RCC 7860 (cell line): ENCODE data around the gene RERE.

Source experiments
- DNase-seq: peaks from one replicate; pipeline ENCODE4 v3.0.0-alpha.2; 2015; ENCODE audit warnings: low spot score
- FAIRE-seq: peaks from 2 replicates; lab custom pipeline; 2012; peaks lifted over from hg19 to GRCh38; lab: Jason Lieb, UNC

RERE gene

GRCh38 chr1:8329439-8329838 lies 488.0 kb downstream of the RERE start:
- no peak for DNase-seq
- FAIRE-seq, result no peak

GRCh38 chr1:8328271-8328670 lies 489.2 kb downstream of the RERE start:
- FAIRE-seq (no peak), DNase-seq (no peak)

- FAIRE-seq (no peak), DNase-seq (no peak)
These were observed 491.2 kb downstream of the RERE start for GRCh38 chr1:8326265-8326664.

GRCh38 chr1:8325771-8326170 lies 491.7 kb downstream of the RERE start:
- no peak for FAIRE-seq
- no peak for DNase-seq

- DNase-seq, result no peak
- no peak for FAIRE-seq
These were observed 493.1 kb downstream of the RERE start for GRCh38 chr1:8324176-8324810.

GRCh38 chr1:8323706-8324105 lies 493.7 kb downstream of the RERE start:
- FAIRE-seq (no peak), DNase-seq (no peak)

- DNase-seq (no peak), FAIRE-seq (no peak)
These were observed 495.8 kb downstream of the RERE start for GRCh38 chr1:8321612-8322011.

GRCh38 chr1:8318436-8318835 lies 499.0 kb downstream of the RERE start:
- DNase-seq (no peak), FAIRE-seq (no peak)

GRCh38 chr1:8317647-8318381 lies 499.6 kb downstream of the RERE start, which contains the start of gene SLC45A1:
SLC45A1 (plus strand) TSS chr1:8318114; CDS start chr1:8324330, 6,216 bp downstream.
- DNase-seq (peak; percentile 11), FAIRE-seq (no peak)

- FAIRE-seq, result no peak
- DNase-seq, result no peak
These were observed 501.6 kb downstream of the RERE start for GRCh38 chr1:8315573-8316475.

GRCh38 chr1:8314346-8315280 lies 502.8 kb downstream of the RERE start:
- DNase-seq (peak; percentile 68), FAIRE-seq (peak; percentile 74)

- FAIRE-seq (no peak), DNase-seq (no peak)
These were observed 504.2 kb downstream of the RERE start for GRCh38 chr1:8313231-8313630.

- DNase-seq, result no peak
- FAIRE-seq, result no peak
These were observed 504.9 kb downstream of the RERE start for GRCh38 chr1:8312235-8313218.

GRCh38 chr1:8311068-8311718 lies 506.2 kb downstream of the RERE start:
- FAIRE-seq, result no peak
- no peak for DNase-seq

- FAIRE-seq, result no peak
- DNase-seq, result no peak
These were observed 509.8 kb downstream of the RERE start for GRCh38 chr1:8307628-8308027.

GRCh38 chr1:8303876-8304275 lies 513.6 kb downstream of the RERE start:
- FAIRE-seq (no peak), DNase-seq (no peak)

- FAIRE-seq (no peak), DNase-seq (no peak)
These were observed 514.3 kb downstream of the RERE start for GRCh38 chr1:8303141-8303540.
